Esophagus squamous epithelium (tissue), 5 donors: Measurements from ENCODE around the gene ZNF8. TPM values are rescaled to one million over a fixed set of nuclear protein-coding genes. Genes with fewer than 3 reads are reported as not detected.

Source experiments
- DNase-seq: peaks from one replicate; lab custom pipeline; 2025; lab: John Stamatoyannopoulos, UW
- H3K27ac ChIP-seq, 4 donors: fragments of 200-600 bp; sonication (generic); one replicate each; pipeline ENCODE4 v1.5.1; 2016 to 2019; ENCODE audit warnings: mild to moderate bottlenecking in 1 of 4
- H3K27me3 ChIP-seq, 4 donors: fragments of 200-600 bp; sonication (generic); 1 replicate in 3 of 4; 2 replicates in 1 of 4; pipeline versions ENCODE4 v1.5.1 to v1.6.0; 2017 to 2021; ENCODE audit warnings: antibody characterized with exemption in 1 of 4
- H3K36me3 ChIP-seq, 3 donors: fragments of 200-600 bp; sonication (generic); one replicate each; pipeline ENCODE4 v1.5.1; 2016 to 2019
- H3K4me1 ChIP-seq, 3 donors: fragments of 200-600 bp; sonication (generic); one replicate each; pipeline ENCODE4 v1.5.1; 2017 to 2019
- H3K4me3 ChIP-seq, 4 donors: fragments of 200-600 bp; sonication (generic); 1 replicate in 3 of 4; 2 replicates in 1 of 4; pipeline ENCODE4 v1.5.1; 2016 to 2019; ENCODE audit warnings: mild to moderate bottlenecking in 2 of 4, moderate library complexity in 1 of 4
- H3K9me3 ChIP-seq, 3 donors: fragments of 200-600 bp; sonication (generic); one replicate each; pipeline ENCODE4 v1.5.1; 2016 to 2019
- CTCF ChIP-seq, 6 experiments: fragments of 450-650 bp in 4 of 6; fragments of 200-600 bp in 2 of 6; sonication (generic) in 2 of 6; IDR thresholded peaks; one replicate each; pipeline ENCODE4 v1.5.1; 2016 to 2019; ENCODE audit warnings: antibody characterized with exemption in 6 of 6, mild to moderate bottlenecking in 4 of 6, moderate library complexity in 4 of 6
- POLR2A ChIP-seq, 4 donors: fragments of 450-650 bp; IDR thresholded peaks; one replicate each; pipeline ENCODE4 v1.6.1; 2017; ENCODE audit warnings: antibody characterized with exemption in 4 of 4, mild to moderate bottlenecking in 4 of 4, moderate library complexity in 3 of 4
- WGBS, 2 donors: methylation state at CpG; one replicate each; pipeline ENCODE4 v1.1.5; 2018; 5-methylcytosine and 5-hydroxymethylcytosine counted together
- intact Hi-C: fragments of 100-400 bp; cut with DNase I; formaldehyde crosslinking; loops from one replicate; pipeline ENCODE4 v1.15.0; 2022
- total RNA-seq, 4 donors: library from RNA; depleted of rRNA; stranded (reverse); fragments of >200 nt; gene quantifications; one replicate each; pipeline ENCODE4 v1.1.0, GENCODE V29; 2016
- donor health status: DM: yes; HTN: yes; CAD: no.

The ZNF8 gene
- 1 to 10 TPM; 3.5 to 6.7 (median 4.2) TPM for total RNA-seq

GRCh38 chr19:58278541-58279041, at the start of gene ZNF8:
Gene ZNF8 (plus strand): TSS chr19:58278955. CDS start chr19:58279082, 127 bp downstream.
- intact Hi-C loops = no loop called here
- peak; percentile 69 for DNase-seq
- Histone ChIP-seq H3K4me1 (peaks cover 6 to 39% (median 9%) of the 10 kb centered on the region in 3 donors), H3K4me3 (peak within 1 kb of the TSS; percentile 85 to 95 (median 89)), H3K36me3 (peaks cover 0 to 37% (median 0%) of the 10 kb centered on the region in 3 donors), H3K27me3 (no peaks in the 10 kb centered on the region), H3K9me3 (peaks cover 0 to 16% (median 8%) of the 10 kb centered on the region in 3 donors), H3K27ac (peak within 1 kb of the TSS; percentile 86 to 95 (median 90))
- 0 to 2% methylated on average over 7 to 10 of the region's 42 CpGs for WGBS, 2 donors
- TF ChIP-seq POLR2A (IDR thresholded peaks at IDR 0.05) = peak in 3 of 4 donors; percentile 28 to 65 (median 47)
- peak in 1 of 6 experiments; percentile 9 for TF ChIP-seq CTCF (IDR thresholded peaks at IDR 0.05)

GRCh38 chr19:58229255-58229639, 49.5 kb upstream of the ZNF8 start:
- H3K36me3 ChIP-seq = peaks cover 6 to 49% (median 12%) of the 10 kb centered on the region in 3 donors
- WGBS, 2 donors = 25 to 30% methylated on average over 2 to 10 of the region's 13 CpGs
- peak overlapping the region; percentile 60 to 88 (median 74) for H3K4me3 ChIP-seq
- TF ChIP-seq CTCF (IDR thresholded peaks at IDR 0.05) = peak in 1 of 6 experiments; percentile 28
- no peak for TF ChIP-seq POLR2A (IDR thresholded peaks at IDR 0.05)
- H3K9me3 ChIP-seq = peaks cover 0 to 68% (median 15%) of the 10 kb centered on the region in 3 donors
- DNase-seq = no peak
- H3K27ac ChIP-seq = peak overlapping the region; percentile 86 to 89 (median 87)
- intact Hi-C loops = no loop called here
- H3K4me1 ChIP-seq = peaks cover 6 to 21% (median 15%) of the 10 kb centered on the region in 3 donors
- no peaks in the 10 kb centered on the region for H3K27me3 ChIP-seq

- TF ChIP-seq POLR2A (IDR thresholded peaks at IDR 0.05) (no peak), CTCF (IDR thresholded peaks at IDR 0.05) (no peak)
- H3K9me3 ChIP-seq = peaks cover 0 to 98% (median 76%) of the 10 kb centered on the region in 3 donors
- H3K4me1 ChIP-seq = no peaks in the 10 kb centered on the region
- H3K36me3 ChIP-seq = peaks cover 16 to 100% (median 31%) of the 10 kb centered on the region in 3 donors
- WGBS, 2 donors = 100% methylated on average over 6 to 10 of the region's 10 CpGs
- intact Hi-C loops = no loop called here
- H3K27ac ChIP-seq = no peak overlapping the region
- H3K4me3 ChIP-seq = no peak overlapping the region
- DNase-seq = no peak
- no peaks in the 10 kb centered on the region for H3K27me3 ChIP-seq
Observed at GRCh38 chr19:58237324-58237723, 41.4 kb upstream of the ZNF8 start.

GRCh38 chr19:58243351-58243750, 35.4 kb upstream of the ZNF8 start:
- H3K27ac ChIP-seq = no peak overlapping the region
- intact Hi-C loops = no loop called here
- H3K27me3 ChIP-seq = no peaks in the 10 kb centered on the region
- H3K4me3 ChIP-seq = peak overlapping the region in 1 of 4 donors; percentile 0
- TF ChIP-seq POLR2A (IDR thresholded peaks at IDR 0.05) (no peak), CTCF (IDR thresholded peaks at IDR 0.05) (no peak)
- H3K9me3 ChIP-seq = peaks cover 16 to 100% (median 97%) of the 10 kb centered on the region in 3 donors
- no peaks in the 10 kb centered on the region for H3K4me1 ChIP-seq
- H3K36me3 ChIP-seq = peaks cover 49 to 100% (median 49%) of the 10 kb centered on the region in 3 donors
- WGBS, 2 donors = 95 to 96% methylated on average over 5 to 6 of the region's 6 CpGs
- no peak for DNase-seq

GRCh38 chr19:58248886-58249285, 29.9 kb upstream of the ZNF8 start:
- TF ChIP-seq POLR2A (IDR thresholded peaks at IDR 0.05) (no peak), CTCF (IDR thresholded peaks at IDR 0.05) (no peak)
- H3K36me3 ChIP-seq = peaks cover 56 to 100% (median 61%) of the 10 kb centered on the region in 3 donors
- no peak for DNase-seq
- H3K9me3 ChIP-seq = peaks cover 25 to 100% (median 100%) of the 10 kb centered on the region in 3 donors
- no peaks in the 10 kb centered on the region for H3K27me3 ChIP-seq
- 82 to 100% methylated on average over 2 to 3 of the region's 3 CpGs for WGBS, 2 donors
- peak overlapping the region in 1 of 4 donors; percentile 1 for H3K4me3 ChIP-seq
- H3K27ac ChIP-seq = no peak overlapping the region
- no peaks in the 10 kb centered on the region for H3K4me1 ChIP-seq
- intact Hi-C loops = no loop called here
